Mucosa of stomach (tissue), 1 donor: Measurements from ENCODE around the gene STX8.

Source experiments
- H3K27me3 ChIP-seq: one replicate; pipeline ENCODE4 v1.7.0; 2013; ENCODE audit warnings: mild to moderate bottlenecking, low read length; ENCODE audit not compliant: control insufficient read depth, insufficient read depth
- H3K36me3 ChIP-seq: one replicate; pipeline ENCODE4 v1.7.0; 2013; ENCODE audit warnings: low read length; ENCODE audit not compliant: control insufficient read depth, insufficient read depth
- H3K4me1 ChIP-seq: one replicate; pipeline ENCODE4 v1.7.0; 2013; ENCODE audit warnings: mild to moderate bottlenecking, low read length; ENCODE audit not compliant: control insufficient read depth, insufficient read depth
- H3K4me3 ChIP-seq: one replicate; pipeline ENCODE4 v1.7.0; 2013; ENCODE audit warnings: low read length
- H3K9ac ChIP-seq: one replicate; pipeline ENCODE4 v1.7.0; 2013; ENCODE audit warnings: mild to moderate bottlenecking, low read length, moderate library complexity
- H3K9me3 ChIP-seq: one replicate; pipeline ENCODE4 v1.7.0; 2013; ENCODE audit warnings: mild to moderate bottlenecking, low read length, moderate library complexity; ENCODE audit not compliant: control insufficient read depth
- donor health status: Pancreatic carcinoma.

The STX8 gene

DNA sequence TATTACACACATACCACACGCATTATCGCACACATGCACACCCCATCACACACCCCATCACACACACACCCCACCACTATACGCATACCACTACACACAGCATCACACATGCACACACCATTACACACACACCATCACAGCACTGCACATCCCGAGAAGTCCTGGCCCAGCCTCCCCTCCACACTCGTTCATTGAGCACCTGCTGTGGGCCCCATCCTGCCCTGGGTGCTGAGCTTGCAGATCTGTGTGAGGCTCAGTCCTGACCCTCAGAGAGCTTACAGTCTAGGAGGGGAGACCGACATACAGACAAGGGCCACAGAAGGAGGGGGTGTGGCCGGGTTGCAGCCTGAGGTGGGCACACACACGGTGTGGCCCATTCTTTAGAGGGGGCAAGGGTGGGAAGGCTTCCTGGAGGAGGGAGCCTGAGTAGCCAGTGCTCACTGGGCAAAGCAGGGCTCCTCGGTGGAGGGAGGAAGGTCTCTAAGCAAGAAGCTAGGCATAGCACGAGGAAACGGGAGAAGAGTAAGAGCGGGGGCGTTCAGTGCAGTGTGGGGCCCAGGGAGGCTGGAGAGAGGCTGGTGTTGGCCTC, 347.7 kb downstream of the STX8 start:
- Histone ChIP-seq H3K27me3 (no peaks in the 10 kb centered on the region), H3K9ac (no peak overlapping the region), H3K4me1 (no peaks in the 10 kb centered on the region)

DNA sequence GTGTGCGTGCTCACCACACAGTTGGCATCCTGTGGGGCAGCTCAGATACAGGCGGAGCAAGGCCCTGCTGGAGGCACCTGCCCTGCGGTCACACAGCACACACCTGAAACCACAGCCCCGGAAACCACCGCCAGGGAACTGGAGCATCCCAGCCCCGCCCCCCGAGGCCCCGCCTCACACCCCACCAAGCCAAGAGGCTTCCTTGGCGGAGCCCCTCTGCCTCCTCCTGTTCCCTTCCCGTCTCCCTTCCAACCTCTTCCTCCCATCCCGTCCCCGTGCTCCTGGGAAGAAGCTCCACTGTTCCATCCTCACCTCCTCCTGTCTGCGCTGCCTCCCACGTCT, 348.9 kb downstream of the STX8 start:
- no peaks in the 10 kb centered on the region for H3K36me3 ChIP-seq
- H3K27me3 ChIP-seq = no peaks in the 10 kb centered on the region
- no peaks in the 10 kb centered on the region for H3K9me3 ChIP-seq
- H3K4me3 ChIP-seq = no peak overlapping the region
- no peak overlapping the region for H3K9ac ChIP-seq
- H3K4me1 ChIP-seq = no peaks in the 10 kb centered on the region

More for the DNA sequence above, 347.7 kb downstream of the STX8 start:
- Histone ChIP-seq H3K9me3 (no peaks in the 10 kb centered on the region), H3K4me3 (no peak overlapping the region), H3K36me3 (no peaks in the 10 kb centered on the region)

DNA sequence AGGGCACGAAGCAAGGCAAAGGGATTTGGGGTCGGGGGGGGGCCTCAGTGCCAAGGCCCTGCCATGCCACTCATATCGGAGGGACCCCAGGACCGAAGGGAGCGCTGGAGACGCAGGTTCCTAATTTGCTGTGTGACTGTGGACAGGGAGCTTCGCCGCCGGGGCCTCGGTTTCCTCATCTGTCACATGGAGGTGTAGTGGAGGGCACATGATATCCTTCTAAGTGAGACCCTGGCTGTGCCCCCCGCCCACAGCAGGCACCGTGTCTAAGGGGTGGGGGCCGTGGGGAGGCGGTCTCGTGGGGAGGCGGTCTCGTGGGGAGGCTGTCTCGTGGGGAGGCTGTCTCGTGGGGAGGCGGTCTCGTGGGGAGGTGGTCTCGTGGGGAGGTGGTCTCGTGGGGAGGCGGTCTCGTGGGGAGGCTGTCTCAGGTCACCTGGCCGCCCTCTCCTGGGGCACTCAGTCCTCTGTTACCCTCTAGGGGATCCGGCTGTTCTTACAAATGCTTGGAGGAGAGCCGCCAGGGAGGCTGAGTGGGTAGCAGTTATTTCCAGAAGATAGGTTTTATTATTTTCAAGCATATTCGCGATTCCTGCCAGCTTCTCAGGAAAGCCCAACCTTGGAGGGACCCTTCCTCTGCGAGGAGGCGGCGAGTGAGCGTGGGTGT, 349.4 kb downstream of the STX8 start:
- H3K27me3 ChIP-seq = no peaks in the 10 kb centered on the region
- H3K4me3 ChIP-seq = no peak overlapping the region
- no peaks in the 10 kb centered on the region for H3K4me1 ChIP-seq
- H3K9ac ChIP-seq = no peak overlapping the region
- no peaks in the 10 kb centered on the region for H3K36me3 ChIP-seq
- no peaks in the 10 kb centered on the region for H3K9me3 ChIP-seq

DNA sequence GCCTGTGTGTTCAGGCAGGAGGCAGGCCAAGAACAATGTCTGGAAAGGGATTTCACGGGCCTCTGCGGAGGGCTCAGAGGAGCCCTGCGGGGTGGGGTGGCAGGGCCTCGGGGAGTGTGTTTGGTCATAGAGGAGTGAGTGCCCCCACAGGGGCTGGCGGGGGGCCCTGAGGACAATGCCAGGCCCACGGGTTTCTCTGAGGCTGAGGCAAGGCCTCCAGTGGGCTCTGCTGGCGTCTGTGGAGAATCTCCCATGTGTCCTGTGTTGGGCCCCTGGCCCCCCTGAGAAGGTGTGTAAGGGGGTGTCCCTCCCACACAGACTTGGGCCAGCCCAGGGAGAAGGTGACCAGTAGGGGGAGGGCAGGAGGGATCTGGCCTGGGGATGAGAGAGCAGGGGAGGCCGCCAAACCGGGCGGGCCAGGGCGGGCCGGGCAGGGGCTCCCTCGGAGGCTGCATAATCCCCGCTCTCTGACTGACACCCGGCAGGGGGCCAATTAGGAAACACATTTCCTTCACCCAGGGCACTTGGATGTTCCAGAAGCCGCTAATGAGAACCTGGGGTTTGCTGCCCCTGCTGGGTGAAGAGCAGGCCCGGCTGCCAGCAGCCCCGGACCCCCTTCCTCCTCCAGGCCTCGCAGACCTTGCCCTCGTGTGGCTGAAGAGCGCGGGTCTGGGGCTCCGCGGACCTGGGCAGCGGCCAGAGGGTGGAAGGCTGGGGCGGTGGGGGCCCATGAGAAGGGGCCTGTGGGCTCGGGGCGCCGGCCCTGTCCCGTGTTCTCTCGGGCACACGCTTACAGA, 350.1 kb downstream of the STX8 start:
- no peak overlapping the region for H3K9ac ChIP-seq
- no peaks in the 10 kb centered on the region for H3K27me3 ChIP-seq
- no peaks in the 10 kb centered on the region for H3K9me3 ChIP-seq
- no peak overlapping the region for H3K4me3 ChIP-seq
- H3K36me3 ChIP-seq = no peaks in the 10 kb centered on the region
- no peaks in the 10 kb centered on the region for H3K4me1 ChIP-seq

DNA sequence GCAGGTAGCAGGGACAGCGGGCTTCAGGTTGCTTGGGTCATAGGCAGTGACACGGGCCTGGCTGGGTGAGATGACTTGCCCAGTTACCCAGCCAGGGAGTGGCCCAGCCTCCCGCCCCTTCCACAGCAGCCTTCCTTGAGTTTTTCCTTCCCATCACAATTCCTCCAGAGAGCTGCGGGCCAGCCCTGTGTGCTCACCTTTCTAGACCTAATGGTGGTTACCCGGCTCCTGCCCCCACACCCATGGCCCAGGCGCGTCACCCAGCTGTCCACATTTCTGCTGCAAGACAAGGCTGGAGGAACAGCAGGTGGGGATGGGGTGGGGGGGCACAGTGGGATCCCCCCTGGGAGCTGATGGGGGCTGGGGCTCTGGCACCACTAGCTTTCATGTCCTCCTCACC, 351.1 kb downstream of the STX8 start:
- Histone ChIP-seq H3K9me3 (no peaks in the 10 kb centered on the region), H3K4me3 (no peak overlapping the region), H3K4me1 (no peaks in the 10 kb centered on the region), H3K27me3 (no peaks in the 10 kb centered on the region), H3K36me3 (no peaks in the 10 kb centered on the region), H3K9ac (no peak overlapping the region)

DNA sequence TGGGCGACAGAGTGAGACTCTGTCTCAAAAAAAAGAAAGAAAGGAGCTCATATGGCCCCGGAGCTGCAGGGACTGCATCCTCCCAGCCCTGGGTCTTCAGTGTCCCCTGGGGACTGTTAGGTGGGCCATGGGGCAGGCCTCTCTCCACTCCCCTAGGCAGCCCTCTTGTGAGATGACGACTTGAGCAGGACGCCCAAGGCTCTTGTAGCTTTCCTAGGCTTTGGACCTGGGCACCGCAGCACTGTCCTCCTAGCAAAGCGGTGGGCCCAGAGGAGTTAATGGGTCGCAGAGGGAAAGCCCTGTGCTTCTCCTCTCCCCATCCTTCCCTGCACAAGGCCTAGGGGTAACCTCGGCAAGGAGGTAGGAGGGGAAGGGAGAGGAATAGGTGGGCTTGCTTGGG, 352.1 kb downstream of the STX8 start:
- no peak overlapping the region for H3K9ac ChIP-seq
- no peak overlapping the region for H3K4me3 ChIP-seq
- no peaks in the 10 kb centered on the region for H3K4me1 ChIP-seq

DNA sequence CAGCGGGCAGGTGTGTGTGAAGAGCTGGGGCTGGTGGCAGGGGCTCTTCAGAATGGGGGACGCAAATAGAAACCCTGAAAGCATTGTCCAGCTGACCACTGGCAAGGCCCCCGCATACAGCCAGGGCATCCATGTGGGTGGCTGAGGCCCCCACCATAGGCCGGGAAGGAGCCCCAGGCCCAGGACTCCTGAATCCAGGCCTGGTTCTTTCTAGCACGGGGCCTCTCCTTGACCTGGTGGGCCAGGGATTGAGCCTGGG, 353.8 kb downstream of the STX8 start:
- no peaks in the 10 kb centered on the region for H3K36me3 ChIP-seq
- no peaks in the 10 kb centered on the region for H3K27me3 ChIP-seq
- no peak overlapping the region for H3K4me3 ChIP-seq
- no peak overlapping the region for H3K9ac ChIP-seq
- H3K9me3 ChIP-seq = no peaks in the 10 kb centered on the region
- H3K4me1 ChIP-seq = no peaks in the 10 kb centered on the region

More for the DNA sequence above, 352.1 kb downstream of the STX8 start:
- Histone ChIP-seq H3K36me3 (no peaks in the 10 kb centered on the region), H3K27me3 (no peaks in the 10 kb centered on the region), H3K9me3 (no peaks in the 10 kb centered on the region)

DNA sequence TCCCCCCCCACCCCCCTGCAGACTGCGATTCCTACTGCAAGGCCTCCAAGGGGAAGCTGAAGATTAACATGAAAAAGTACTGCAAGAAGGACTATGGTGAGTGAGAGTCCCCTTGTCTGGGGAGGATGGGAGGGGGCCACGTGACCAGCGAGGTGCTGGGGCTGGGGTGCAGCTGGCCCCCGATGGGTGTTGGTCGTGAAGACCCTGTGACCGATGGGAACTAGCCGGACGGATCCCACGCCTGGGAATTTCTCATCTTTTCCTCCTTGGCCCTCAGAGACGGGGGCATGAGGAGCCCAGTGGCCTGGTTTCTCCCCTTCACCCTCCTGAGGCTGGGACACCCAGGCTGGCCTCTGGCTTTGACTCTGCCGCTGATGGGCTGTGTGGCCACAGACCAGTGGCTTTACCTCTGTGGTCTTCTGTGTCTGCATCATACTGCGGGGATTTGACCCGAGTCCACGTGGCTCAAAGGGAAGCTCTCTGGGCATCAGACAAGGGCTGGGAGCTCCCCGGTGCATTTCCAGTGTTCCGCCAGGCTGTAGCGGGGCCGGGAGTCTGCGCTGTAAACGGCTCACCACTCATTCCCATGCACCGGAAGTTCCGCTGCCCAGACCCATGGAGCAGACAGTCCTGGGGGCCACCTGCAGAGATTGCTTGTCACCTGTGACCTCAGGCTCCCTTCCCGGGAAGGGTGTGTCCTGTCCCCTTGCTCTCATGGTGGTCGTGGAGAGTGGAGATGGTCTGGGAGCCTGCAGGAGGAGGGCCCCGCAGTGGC, 354.3 kb downstream of the STX8 start:
- no peaks in the 10 kb centered on the region for H3K9me3 ChIP-seq
- H3K4me1 ChIP-seq = no peaks in the 10 kb centered on the region
- H3K4me3 ChIP-seq = no peak overlapping the region
- H3K9ac ChIP-seq = no peak overlapping the region
- H3K27me3 ChIP-seq = no peaks in the 10 kb centered on the region
- no peaks in the 10 kb centered on the region for H3K36me3 ChIP-seq

DNA sequence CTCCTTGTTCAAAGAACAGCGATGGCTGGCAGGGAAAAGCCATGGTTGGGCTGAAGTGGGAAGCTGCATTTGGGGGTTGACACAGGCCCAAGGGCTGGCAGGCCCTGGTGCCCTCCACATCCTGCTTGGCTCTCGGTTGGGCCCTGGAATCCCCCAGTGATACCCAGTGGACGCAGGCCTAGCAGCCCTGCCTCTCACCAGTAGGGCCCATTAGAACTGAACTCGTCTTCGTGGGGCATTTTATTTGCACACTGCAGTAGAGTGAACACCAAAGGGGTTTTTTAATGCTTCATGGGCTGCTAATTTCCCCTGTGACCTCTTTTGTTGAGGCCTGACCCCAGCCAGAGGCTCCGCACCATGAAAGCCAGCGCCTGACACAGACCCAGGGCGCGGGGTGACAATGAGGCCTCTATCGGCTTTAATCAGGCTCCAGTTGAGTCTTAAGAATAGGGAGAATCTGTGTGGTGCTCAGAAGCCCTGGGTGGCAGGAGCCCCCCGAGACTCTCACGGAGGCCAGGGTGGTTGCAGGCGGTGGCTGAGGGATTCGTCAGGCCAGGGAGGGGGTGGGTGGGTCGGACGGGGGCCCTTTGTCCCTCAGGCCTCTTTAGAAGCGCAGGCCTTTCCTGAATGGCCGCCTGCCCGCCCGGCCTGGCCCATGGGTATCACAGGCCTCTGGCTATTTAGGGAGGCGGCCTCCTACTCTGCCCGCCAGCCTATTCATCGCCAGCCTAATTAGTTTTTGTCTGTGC, 355.0 kb downstream of the STX8 start:
- Histone ChIP-seq H3K4me3 (no peak overlapping the region), H3K9ac (no peak overlapping the region), H3K9me3 (no peaks in the 10 kb centered on the region), H3K27me3 (no peaks in the 10 kb centered on the region), H3K36me3 (no peaks in the 10 kb centered on the region), H3K4me1 (no peaks in the 10 kb centered on the region)

DNA sequence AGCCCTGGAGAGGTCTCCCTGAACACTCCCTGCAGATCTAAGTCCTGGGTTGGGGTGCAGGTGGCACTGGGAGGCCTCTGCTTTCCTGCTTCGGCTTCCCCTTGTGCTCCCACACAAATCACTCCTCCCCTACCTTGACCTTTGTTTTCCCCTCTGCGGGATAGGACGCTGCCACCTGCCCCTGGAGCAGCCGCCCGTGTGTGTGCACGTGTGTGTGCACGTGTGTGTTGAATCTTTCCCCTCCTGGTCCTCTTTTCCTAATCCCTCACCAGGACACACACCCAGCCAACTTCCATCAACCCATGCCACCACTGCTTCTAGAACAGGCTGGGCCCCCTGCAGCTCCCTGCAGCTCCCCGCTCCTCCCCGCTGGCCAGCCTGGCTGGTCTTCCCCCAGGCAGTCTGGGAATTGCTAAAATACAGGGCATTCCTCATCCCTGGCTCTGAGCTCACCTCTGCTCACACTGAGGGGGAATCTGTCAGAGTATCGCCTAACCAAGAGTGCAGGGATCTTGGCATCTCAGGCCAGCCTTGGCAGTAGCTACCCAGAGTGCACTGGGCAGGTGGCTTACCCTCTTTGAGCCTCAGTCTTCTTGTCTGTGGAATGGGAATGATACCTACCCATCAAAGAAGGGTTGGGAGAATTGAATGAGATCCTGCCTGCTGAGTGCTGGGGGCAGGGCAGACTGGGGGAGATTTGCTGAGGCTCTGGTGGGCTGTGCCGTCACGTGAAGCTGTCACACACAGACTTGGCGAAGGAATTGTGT, 355.8 kb downstream of the STX8 start:
- Histone ChIP-seq H3K27me3 (no peaks in the 10 kb centered on the region), H3K4me1 (no peaks in the 10 kb centered on the region), H3K9me3 (no peaks in the 10 kb centered on the region), H3K9ac (no peak overlapping the region), H3K36me3 (no peaks in the 10 kb centered on the region), H3K4me3 (no peak overlapping the region)

DNA sequence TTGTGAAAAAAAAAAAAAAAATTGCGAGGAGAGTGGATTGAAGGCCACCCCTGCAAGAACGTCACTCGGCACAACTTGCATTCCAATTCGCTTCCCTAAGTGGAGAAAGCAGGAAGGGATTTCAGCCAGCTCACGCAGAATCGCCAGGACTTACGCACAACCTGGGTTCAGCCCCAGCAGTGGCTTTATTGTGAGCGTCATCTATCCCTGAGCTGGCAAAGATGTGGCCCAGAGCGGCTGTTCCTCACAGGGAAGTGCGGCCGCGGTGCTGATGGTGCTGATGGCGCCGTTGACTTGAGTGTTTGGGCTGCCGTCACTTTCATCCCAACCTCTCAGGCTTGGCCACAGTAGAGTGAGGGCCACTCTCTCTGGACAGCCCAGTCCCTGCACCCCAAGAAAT, 356.7 kb downstream of the STX8 start:
- Histone ChIP-seq H3K36me3 (no peaks in the 10 kb centered on the region), H3K4me3 (no peak overlapping the region), H3K27me3 (no peaks in the 10 kb centered on the region), H3K9me3 (no peaks in the 10 kb centered on the region), H3K9ac (no peak overlapping the region), H3K4me1 (no peaks in the 10 kb centered on the region)
